GM23338 (cell line): Measurements from ENCODE around the gene NRP2. TPM values are rescaled to one million over a fixed set of nuclear protein-coding genes. Genes with fewer than 3 reads are reported as not detected.

Experiments used
- ATAC-seq: fragments of 200-7000 bp; cut with Tn5 transposase; 3 replicates; pipeline ENCODE4 v1.9.1; 2020
- DNase-seq: peaks from one replicate; pipeline ENCODE4 v3.0.0-alpha.2; 2015; ENCODE audit warnings: low spot score
- H2AFZ ChIP-seq: fragments of 200-600 bp; sonication (generic); 2 replicates; pipeline ENCODE4 v1.8.0; 2016; ENCODE audit warnings: antibody characterized with exemption, mild to moderate bottlenecking, moderate library complexity
- H3F3A ChIP-seq: fragments of 200-600 bp; sonication (generic); replicated peaks from 2 replicates; pipeline ENCODE4 v1.8.0; 2017; ENCODE audit warnings: antibody characterized with exemption, mixed run types, low read depth
- H3K27ac ChIP-seq: fragments of 200-600 bp; sonication (generic); 2 replicates; pipeline ENCODE4 v1.6.1; 2016; ENCODE audit warnings: low read depth
- H3K27me3 ChIP-seq: fragments of 200-600 bp; sonication (generic); 2 replicates; pipeline ENCODE4 v1.8.0; 2016; ENCODE audit warnings: mild to moderate bottlenecking, mixed run types, moderate library complexity; ENCODE audit not compliant: insufficient read depth
- H3K36me3 ChIP-seq: fragments of 200-600 bp; sonication (generic); 2 replicates; pipeline ENCODE4 v1.8.0; 2016; ENCODE audit warnings: mild to moderate bottlenecking; ENCODE audit not compliant: insufficient read depth
- H3K4me1 ChIP-seq: fragments of 200-600 bp; sonication (generic); 2 replicates; pipeline ENCODE4 v1.8.0; 2016; ENCODE audit warnings: mild to moderate bottlenecking, moderate library complexity; ENCODE audit not compliant: insufficient read depth
- H3K4me2 ChIP-seq: fragments of 200-600 bp; sonication (generic); 2 replicates; pipeline ENCODE4 v1.7.1; 2017; ENCODE audit warnings: mixed run types
- H3K4me3 ChIP-seq: fragments of 200-600 bp; sonication (generic); 2 replicates; pipeline ENCODE4 v1.6.1; 2016; ENCODE audit warnings: mixed run types
- H3K79me2 ChIP-seq: fragments of 200-600 bp; sonication (generic); replicated peaks from 2 replicates; pipeline ENCODE4 v1.8.0; 2017; ENCODE audit warnings: mild to moderate bottlenecking; ENCODE audit not compliant: insufficient read depth
- H3K9me2 ChIP-seq: fragments of 200-600 bp; sonication (generic); 2 replicates; pipeline ENCODE4 v1.8.0; 2017; ENCODE audit not compliant: insufficient read depth
- H4K20me1 ChIP-seq: fragments of 200-600 bp; sonication (generic); replicated peaks from 2 replicates; pipeline ENCODE4 v1.8.0; 2017; ENCODE audit warnings: mild to moderate bottlenecking; ENCODE audit not compliant: insufficient read depth
- H3K27ac Mint-ChIP-seq: 2 replicates; pipeline ENCODE4 v1.8.0; 2020; ENCODE audit warnings: inconsistent platforms, mild to moderate bottlenecking, moderate library complexity, mixed read lengths
- H3K27me3 Mint-ChIP-seq: 3 replicates; pipeline ENCODE4 v1.8.0; 2022; ENCODE audit warnings: low read depth, mild to moderate bottlenecking, moderate library complexity, mixed read lengths, inconsistent platforms; ENCODE audit not compliant: insufficient read depth, poor library complexity
- H3K36me3 Mint-ChIP-seq: 3 replicates; pipeline ENCODE4 v1.8.0; 2021; ENCODE audit warnings: low read depth, mild to moderate bottlenecking, inconsistent platforms, moderate library complexity, mixed read lengths
- H3K4me1 Mint-ChIP-seq: 3 replicates; pipeline ENCODE4 v1.8.0; 2020; ENCODE audit warnings: mild to moderate bottlenecking, inconsistent platforms, mixed read lengths
- H3K4me3 Mint-ChIP-seq: 3 replicates; pipeline ENCODE4 v1.8.0; 2021; ENCODE audit warnings: moderate library complexity, mild to moderate bottlenecking, inconsistent platforms, mixed read lengths
- H3K9me3 Mint-ChIP-seq: 3 replicates; pipeline ENCODE4 v1.8.0; 2020; ENCODE audit warnings: moderate library complexity, mild to moderate bottlenecking, inconsistent platforms, mixed read lengths
- CREB1 ChIP-seq: fragments of 250-450 bp; sonication (Bioruptor Pico); IDR thresholded peaks from 2 replicates; pipeline ENCODE4 v1.5.0; 2020; ENCODE audit warnings: low read depth, mild to moderate bottlenecking, moderate library complexity
- ETS1 ChIP-seq: IDR thresholded peaks from 2 replicates; pipeline ENCODE4 v1.6.1; 2016; ENCODE audit warnings: antibody characterized with exemption
- EZH2 ChIP-seq: fragments of 200-600 bp; sonication (generic); IDR thresholded peaks from one replicate; pipeline ENCODE4 v1.8.0; 2017; ENCODE audit warnings: antibody characterized with exemption, mild to moderate bottlenecking, low read depth; ENCODE audit not compliant: unreplicated experiment
- NANOG ChIP-seq: IDR thresholded peaks from 2 replicates; pipeline ENCODE4 v1.6.1; 2016; ENCODE audit warnings: antibody characterized with exemption, borderline replicate concordance
- POLR2AphosphoS5 ChIP-seq: IDR thresholded peaks from 2 replicates; pipeline ENCODE4 v1.6.1; 2016; ENCODE audit warnings: antibody characterized with exemption, low read depth
- REST ChIP-seq: IDR thresholded peaks from one replicate; pipeline ENCODE4 v1.6.1; 2018; ENCODE audit warnings: antibody characterized with exemption; ENCODE audit not compliant: unreplicated experiment
- ZNF114 ChIP-seq: fragments of 250-450 bp; sonication (Bioruptor Pico); IDR thresholded peaks from 2 replicates; pipeline ENCODE4 v1.5.0; 2020; ENCODE audit warnings: mild to moderate bottlenecking, moderate library complexity
- ZNF462 ChIP-seq: fragments of 250-450 bp; sonication (Bioruptor Pico); IDR thresholded peaks from 2 replicates; pipeline ENCODE4 v1.5.0; 2020; ENCODE audit warnings: mild to moderate bottlenecking, moderate library complexity
- polyA plus RNA-seq: library from polyadenylated mRNA; unstranded; fragments of >200 nt; fragmentation: Nextera tagmentation; extraction: Ambion mirVana; gene quantifications from 2 replicates; pipeline ENCODE4 v1.2.1, GENCODE V29; 2016
- total RNA-seq: library from RNA; depleted of rRNA; stranded (reverse); fragments of >200 nt; shearing (Covaris generic); gene quantifications from 2 replicates; pipeline ENCODE4 v1.2.3, GENCODE V29; 2014

NRP2 gene
- total and polyA plus RNA-seq, 2 experiments from 2014 or later = 18.4 to 22.0 TPM

- H3K27ac Mint-ChIP-seq = peak overlapping the region; percentile 94
- H3K27me3 Mint-ChIP-seq = no peaks in the 10 kb centered on the region
- peak overlapping the region; percentile 51; the same call in 1 of the 2 replicates for H3K27ac ChIP-seq
- peaks cover 45% of the 10 kb centered on the region for H3K36me3 Mint-ChIP-seq
- H3K9me2 ChIP-seq = peaks cover 10% of the 10 kb centered on the region; the same call in 1 of the 2 replicates
- no peaks in the 10 kb centered on the region for H4K20me1 ChIP-seq
- H3K4me1 ChIP-seq = peaks cover 15% of the 10 kb centered on the region
- TF ChIP-seq ZNF462 (CRISPR knock-in tag) (peak; percentile 58; the same call in 1 of the 2 replicates), NANOG (0 out of 2 replicates have a peak, but pooled peaks have one; percentile 47), ZNF114 (0 out of 2 replicates have a peak, but pooled peaks have one; percentile 17), ETS1 (no peak)
- no peak overlapping the region for H3K4me3 Mint-ChIP-seq
- no peaks in the 10 kb centered on the region; the same call in 1 of the 2 replicates for H3K36me3 ChIP-seq
- no peaks in the 10 kb centered on the region for H3F3A ChIP-seq
- DNase-seq (peak; percentile 53), ATAC-seq (peak; percentile 89)
- peaks cover 36% of the 10 kb centered on the region for H3K4me1 Mint-ChIP-seq
- no peaks in the 10 kb centered on the region for H3K79me2 ChIP-seq
- H3K4me2 ChIP-seq = peak overlapping the region; percentile 56
- no peak overlapping the region for H3K4me3 ChIP-seq
- H3K27me3 ChIP-seq = no peaks in the 10 kb centered on the region
- no peaks in the 10 kb centered on the region for H3K9me3 Mint-ChIP-seq
- 0 out of 2 replicates have a peak overlapping the region, but pooled peaks have one; percentile 38 for H2AFZ ChIP-seq
Measured at GRCh38 chr2:205748639-205749038, 66.3 kb downstream of the NRP2 start.

GRCh38 chr2:205749078-205749477, 66.8 kb downstream of the NRP2 start:
- 0 out of 2 replicates have a peak overlapping the region, but pooled peaks have one; percentile 51 for H3K27ac ChIP-seq
- DNase-seq = no peak
- ATAC-seq = peak; percentile 46
- H2AFZ ChIP-seq = 0 out of 2 replicates have a peak overlapping the region, but pooled peaks have one; percentile 38
- H4K20me1 ChIP-seq = no peaks in the 10 kb centered on the region
- H3K9me2 ChIP-seq = peaks cover 10% of the 10 kb centered on the region; the same call in 1 of the 2 replicates
- H3K27me3 Mint-ChIP-seq = no peaks in the 10 kb centered on the region
- no peaks in the 10 kb centered on the region; the same call in 1 of the 2 replicates for H3K36me3 ChIP-seq
- H3K4me3 ChIP-seq = no peak overlapping the region
- H3K36me3 Mint-ChIP-seq = peaks cover 40% of the 10 kb centered on the region
- peaks cover 15% of the 10 kb centered on the region for H3K4me1 ChIP-seq
- H3K4me2 ChIP-seq = peak overlapping the region; percentile 56
- no peak overlapping the region for H3K4me3 Mint-ChIP-seq
- no peaks in the 10 kb centered on the region for H3K9me3 Mint-ChIP-seq
- H3F3A ChIP-seq = no peaks in the 10 kb centered on the region
- peaks cover 36% of the 10 kb centered on the region for H3K4me1 Mint-ChIP-seq
- no peaks in the 10 kb centered on the region for H3K27me3 ChIP-seq
- peak overlapping the region; percentile 94 for H3K27ac Mint-ChIP-seq
- no peaks in the 10 kb centered on the region for H3K79me2 ChIP-seq
- no peak for TF ChIP-seq EZH2
- no peak for TF ChIP-seq POLR2AphosphoS5
- TF ChIP-seq REST = no peak
- TF ChIP-seq CREB1 = no peak
- no peak for TF ChIP-seq ETS1
